WERI-Rb-1 (cell line): ENCODE results near the gene DNAJC5.
A peak's percentile ranks its signal among the peaks of the same experiment; 100 is the strongest.

Experiments used
- DNase-seq: peaks from one replicate; pipeline ENCODE4 v3.0.0-alpha.2; 2020
- H3K27ac ChIP-seq: fragments of 250-450 bp; sonication (Bioruptor Pico); 2 replicates; pipeline ENCODE4 v1.5.1; 2020; ENCODE audit warnings: mild to moderate bottlenecking, moderate library complexity
- H3K27me3 ChIP-seq: fragments of 250-450 bp; sonication (Bioruptor Pico); 2 replicates; pipeline ENCODE4 v1.5.1; 2021; ENCODE audit warnings: mild to moderate bottlenecking, low read depth, moderate library complexity; ENCODE audit not compliant: insufficient read depth, severe bottlenecking
- H3K36me3 ChIP-seq: fragments of 250-450 bp; sonication (Bioruptor Pico); 2 replicates; pipeline ENCODE4 v1.5.1; 2020; ENCODE audit warnings: mild to moderate bottlenecking, moderate library complexity
- H3K4me3 ChIP-seq: 2 replicates; pipeline ENCODE4 v1.5.1; 2011; ENCODE audit warnings: low read depth, mild to moderate bottlenecking, control low read depth, low read length
- H3K9me3 ChIP-seq: fragments of 250-450 bp; sonication (Bioruptor Pico); 2 replicates; pipeline ENCODE4 v1.5.1; 2021; ENCODE audit warnings: mild to moderate bottlenecking, moderate library complexity; ENCODE audit not compliant: severe bottlenecking
- TF ChIP-seq, protein P1 (sequence below): IDR thresholded peaks from 2 replicates; pipeline ENCODE4 v1.5.1; 2011; ENCODE audit warnings: low read depth, mild to moderate bottlenecking, control low read depth, inconsistent platforms, low read length

DNAJC5 gene

DNA sequence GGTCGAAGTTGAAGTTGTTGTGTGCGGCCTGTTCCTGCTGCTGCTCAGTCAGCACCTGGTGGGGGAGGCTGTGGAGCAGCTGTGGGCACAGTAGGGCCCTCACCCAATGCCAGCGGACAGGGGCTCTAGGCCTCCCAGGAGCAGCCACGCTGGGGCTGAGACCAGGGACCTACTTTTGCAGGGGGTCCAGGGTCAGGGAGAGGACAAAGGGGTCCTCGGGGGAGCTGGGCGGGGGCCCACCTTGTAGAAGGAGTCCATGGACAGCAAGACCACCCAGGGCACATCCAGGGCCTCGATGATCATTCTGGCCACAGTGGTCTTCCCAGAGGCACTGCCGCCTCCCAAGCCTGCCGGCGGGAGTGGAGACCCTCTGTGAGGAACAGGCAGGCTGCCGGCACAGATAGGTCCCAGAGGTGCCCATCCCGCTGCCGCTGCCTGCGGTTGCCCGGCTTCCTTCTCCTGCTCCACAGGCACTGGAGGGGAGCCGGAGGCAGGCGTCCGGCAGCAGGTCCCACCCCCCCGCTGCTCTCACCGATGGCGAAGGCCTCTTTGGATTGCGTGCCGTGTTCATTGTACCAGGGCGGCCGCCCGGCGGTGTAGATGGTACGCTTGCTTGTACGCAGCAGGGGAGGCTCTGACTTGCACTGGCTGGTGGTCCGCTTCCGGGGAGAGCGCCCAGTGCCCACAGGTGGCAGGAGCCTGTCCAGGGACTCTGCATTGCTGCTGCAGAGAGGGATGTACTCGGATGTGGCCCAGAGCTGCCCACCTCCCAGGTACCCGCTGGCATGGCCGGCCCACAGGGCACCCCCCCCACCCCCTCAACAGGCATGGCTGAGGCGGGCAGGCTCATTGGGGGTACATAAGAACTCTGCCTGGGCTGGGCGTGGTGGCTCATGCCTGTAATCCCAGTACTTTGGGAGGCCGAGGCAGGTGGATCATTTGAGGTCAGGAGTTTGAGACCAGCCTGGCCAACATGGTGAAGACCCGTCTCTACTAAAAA lies 51.3 kb downstream of the DNAJC5 start:
- Histone ChIP-seq H3K9me3 (no peaks in the 10 kb centered on the region), H3K27me3 (no peaks in the 10 kb centered on the region), H3K4me3 (no peak overlapping the region), H3K36me3 (peaks cover 2% of the 10 kb centered on the region; the same call in 1 of the 2 replicates), H3K27ac (no peak overlapping the region)
- TF ChIP-seq, protein P1, sequence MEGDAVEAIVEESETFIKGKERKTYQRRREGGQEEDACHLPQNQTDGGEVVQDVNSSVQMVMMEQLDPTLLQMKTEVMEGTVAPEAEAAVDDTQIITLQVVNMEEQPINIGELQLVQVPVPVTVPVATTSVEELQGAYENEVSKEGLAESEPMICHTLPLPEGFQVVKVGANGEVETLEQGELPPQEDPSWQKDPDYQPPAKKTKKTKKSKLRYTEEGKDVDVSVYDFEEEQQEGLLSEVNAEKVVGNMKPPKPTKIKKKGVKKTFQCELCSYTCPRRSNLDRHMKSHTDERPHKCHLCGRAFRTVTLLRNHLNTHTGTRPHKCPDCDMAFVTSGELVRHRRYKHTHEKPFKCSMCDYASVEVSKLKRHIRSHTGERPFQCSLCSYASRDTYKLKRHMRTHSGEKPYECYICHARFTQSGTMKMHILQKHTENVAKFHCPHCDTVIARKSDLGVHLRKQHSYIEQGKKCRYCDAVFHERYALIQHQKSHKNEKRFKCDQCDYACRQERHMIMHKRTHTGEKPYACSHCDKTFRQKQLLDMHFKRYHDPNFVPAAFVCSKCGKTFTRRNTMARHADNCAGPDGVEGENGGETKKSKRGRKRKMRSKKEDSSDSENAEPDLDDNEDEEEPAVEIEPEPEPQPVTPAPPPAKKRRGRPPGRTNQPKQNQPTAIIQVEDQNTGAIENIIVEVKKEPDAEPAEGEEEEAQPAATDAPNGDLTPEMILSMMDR = no peak
- DNase-seq = no peak

DNA sequence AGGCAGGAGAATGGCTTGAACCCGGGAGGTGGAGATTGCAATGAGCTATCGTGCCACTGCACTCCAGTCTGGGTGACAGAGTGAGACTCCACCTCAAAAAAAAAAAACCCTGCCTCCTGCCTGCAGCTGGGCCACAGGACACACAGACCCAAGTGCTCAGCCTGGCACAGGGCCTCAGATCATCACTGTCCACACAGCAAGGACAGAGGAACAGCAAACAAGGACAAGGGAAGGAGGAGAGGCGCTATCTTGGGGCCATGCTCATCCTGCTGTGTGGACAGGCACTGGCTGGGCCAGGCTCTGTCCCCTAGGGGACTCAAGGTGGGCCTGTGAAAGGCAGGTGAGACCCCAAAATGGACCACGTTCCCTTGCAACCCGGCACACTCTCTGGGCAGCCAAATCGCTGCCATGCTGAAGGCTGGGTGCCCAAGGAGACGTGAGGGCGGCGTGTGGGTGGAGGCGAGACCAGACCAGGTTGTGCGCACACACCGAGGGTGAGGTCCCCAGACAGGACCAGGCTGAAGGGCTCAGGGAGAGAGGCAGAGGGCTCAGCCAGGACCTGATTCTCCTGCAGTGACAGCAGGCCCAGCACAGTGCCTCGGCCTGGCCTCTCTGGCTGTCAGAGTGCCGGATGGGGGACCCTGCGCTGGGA lies 52.2 kb downstream of the DNAJC5 start:
- no peak for DNase-seq
- Histone ChIP-seq H3K27ac (no peak overlapping the region), H3K9me3 (no peaks in the 10 kb centered on the region), H3K36me3 (peaks cover 2% of the 10 kb centered on the region; the same call in 1 of the 2 replicates), H3K27me3 (no peaks in the 10 kb centered on the region), H3K4me3 (no peak overlapping the region)
- TF ChIP-seq, protein P1 = no peak

DNA sequence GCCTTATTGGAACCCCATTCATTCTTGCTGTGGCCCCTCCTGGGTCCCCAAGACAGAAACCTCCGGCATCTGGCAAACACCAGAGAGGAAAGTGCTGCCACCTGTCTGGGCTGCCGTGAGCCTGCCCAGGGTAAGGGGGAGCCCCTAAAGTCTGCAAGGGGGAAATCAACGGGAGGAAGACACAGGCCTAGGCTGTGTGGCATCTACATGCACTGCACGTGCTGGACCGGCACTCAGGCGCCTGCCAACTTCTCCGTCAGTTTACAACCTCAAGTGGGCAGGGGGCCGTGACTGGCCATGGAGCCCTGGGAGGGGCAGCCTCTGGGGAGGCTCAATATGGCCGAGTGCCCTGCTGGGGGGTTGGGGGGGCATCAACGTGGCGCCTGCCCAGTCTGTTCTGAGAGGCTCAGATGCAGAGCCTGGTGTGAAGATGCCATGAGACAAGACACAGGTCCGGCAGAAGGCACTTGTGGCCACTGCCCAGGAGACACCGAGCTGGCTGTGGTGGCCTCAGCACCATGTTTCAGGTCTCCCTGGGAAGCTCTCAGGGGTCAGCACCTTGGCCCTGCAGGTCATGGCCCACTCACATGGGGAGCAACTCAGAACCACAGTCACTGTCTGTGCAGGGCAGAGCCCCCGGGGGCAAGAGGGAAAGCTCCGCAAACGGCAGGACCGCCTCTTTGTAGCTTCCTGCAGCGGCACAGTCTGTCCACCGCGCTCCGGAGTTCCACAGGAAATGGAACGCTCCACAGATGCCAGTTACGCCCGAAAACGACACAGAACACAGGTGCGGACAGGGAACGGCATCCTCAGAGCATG lies 52.9 kb downstream of the DNAJC5 start:
- no peaks in the 10 kb centered on the region for H3K27me3 ChIP-seq
- no peaks in the 10 kb centered on the region for H3K9me3 ChIP-seq
- TF ChIP-seq, protein P1 = no peak
- no peak overlapping the region for H3K4me3 ChIP-seq
- no peak overlapping the region for H3K27ac ChIP-seq
- peaks cover 2% of the 10 kb centered on the region; the same call in 1 of the 2 replicates for H3K36me3 ChIP-seq
- DNase-seq = no peak

DNA sequence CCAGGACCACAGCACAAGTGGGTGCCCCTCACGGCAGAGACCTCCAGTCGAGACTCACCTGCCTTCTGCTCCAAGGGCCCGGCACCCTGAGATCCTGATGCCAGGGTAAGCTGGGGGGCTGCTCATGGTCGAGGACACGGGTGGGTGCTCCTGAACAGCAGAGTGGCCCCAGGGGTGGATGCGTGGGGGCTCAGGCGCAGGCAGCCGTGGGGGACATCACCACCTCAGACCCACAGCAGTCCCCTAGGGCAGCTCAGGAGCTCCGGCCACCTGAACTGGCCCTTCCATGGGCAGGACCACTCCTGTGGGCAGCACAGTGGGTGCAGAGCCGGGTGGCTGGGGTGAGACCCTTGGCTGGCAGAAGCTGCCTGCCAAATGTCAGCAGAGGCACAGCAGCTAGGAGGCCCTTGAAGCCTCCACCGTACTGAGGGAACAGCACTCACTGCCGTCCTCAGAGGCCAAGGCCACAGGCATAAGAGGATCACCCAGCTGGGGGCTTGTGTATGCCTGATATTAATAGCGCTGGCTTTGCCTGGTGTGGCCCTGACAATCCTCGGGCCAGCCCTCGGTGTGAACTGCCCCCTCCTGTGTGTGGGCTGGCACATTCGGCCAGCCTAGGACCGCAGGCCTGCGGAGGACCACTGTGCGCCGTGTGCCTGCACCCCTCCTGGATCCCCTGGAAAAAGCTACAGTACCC lies 55.9 kb downstream of the DNAJC5 start:
- Histone ChIP-seq H3K27me3 (no peaks in the 10 kb centered on the region), H3K27ac (peak overlapping the region; percentile 60), H3K9me3 (no peaks in the 10 kb centered on the region), H3K4me3 (peak overlapping the region; percentile 19; the same call in 1 of the 2 replicates), H3K36me3 (no peaks in the 10 kb centered on the region)
- DNase-seq = peak; percentile 77
- TF ChIP-seq, protein P1 = no peak
